ENCODE data around the gene CCDC60. TPM values are rescaled to one million over a fixed set of nuclear protein-coding genes. Genes with fewer than 3 reads are reported as not detected.

CCDC60 gene
- total and polyA plus RNA-seq, 5 experiments from 2014 or later, result not detected

DNA sequence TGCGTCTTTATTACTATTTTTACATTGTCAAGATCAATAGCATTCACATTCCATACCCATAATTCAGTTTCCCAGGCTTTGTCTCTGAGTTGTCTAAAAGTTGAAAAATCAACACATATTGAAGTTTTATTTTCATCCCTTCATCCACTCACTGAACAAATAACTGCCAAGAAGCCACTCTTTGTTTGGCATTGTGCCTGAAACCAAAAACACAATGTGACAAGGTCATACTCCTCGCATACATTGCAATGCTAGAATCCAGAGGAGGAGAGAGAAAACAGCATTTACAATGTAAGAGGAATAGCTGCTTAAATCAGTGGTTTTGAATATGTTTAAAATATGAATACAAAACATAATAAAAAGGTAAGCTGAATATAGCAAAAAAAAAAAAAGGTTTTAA lies 71.8 kb downstream of the CCDC60 start:
- H3K4me1 Mint-ChIP-seq, result no peaks in the 10 kb centered on the region
- POLR2A ChIA-PET, result no interaction called here
- H3K4me3 Mint-ChIP-seq, result no peak overlapping the region
- DNase-seq (no peak), ATAC-seq (no peak)
- H3K27ac Mint-ChIP-seq, result no peak overlapping the region
- peaks cover 8 to 35% (median 14%) of the 10 kb centered on the region in 5 donors for H3K27me3 Mint-ChIP-seq
- H3K9me3 Mint-ChIP-seq, result peaks cover 0 to 3% (median 0%) of the 10 kb centered on the region in 9 donors
- no peaks in the 10 kb centered on the region for H3K36me3 Mint-ChIP-seq

DNA sequence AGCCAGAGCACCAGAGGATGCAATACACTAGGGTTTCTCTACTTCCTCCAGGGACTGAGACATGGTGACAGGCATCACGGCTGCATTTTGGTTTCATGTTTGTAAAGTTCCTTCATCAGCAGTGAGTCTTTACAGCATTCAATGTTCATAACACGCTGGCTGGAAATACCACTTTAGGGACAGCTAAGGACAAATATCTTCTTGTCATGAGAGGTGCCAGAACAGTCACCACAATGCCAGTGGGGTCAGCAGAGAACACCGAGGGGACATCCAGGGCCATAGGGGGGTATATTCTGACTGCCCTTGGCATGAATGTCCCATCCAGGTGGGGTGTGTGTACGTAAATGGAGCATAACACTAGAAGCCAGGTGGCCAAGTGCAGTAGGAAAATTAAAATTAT lies 72.3 kb downstream of the CCDC60 start:
- peak overlapping the region in 1 of 10 donors; percentile 6 for H3K27ac Mint-ChIP-seq
- ATAC-seq, result no peak
- POLR2A ChIA-PET, result no interaction called here
- H3K4me1 Mint-ChIP-seq, result no peaks in the 10 kb centered on the region
- H3K4me3 Mint-ChIP-seq, result no peak overlapping the region
- H3K9me3 Mint-ChIP-seq, result peaks cover 0 to 5% (median 0%) of the 10 kb centered on the region in 9 donors
- H3K36me3 Mint-ChIP-seq, result no peaks in the 10 kb centered on the region
- peaks cover 8 to 36% (median 14%) of the 10 kb centered on the region in 5 donors for H3K27me3 Mint-ChIP-seq
- no peak for DNase-seq

DNA sequence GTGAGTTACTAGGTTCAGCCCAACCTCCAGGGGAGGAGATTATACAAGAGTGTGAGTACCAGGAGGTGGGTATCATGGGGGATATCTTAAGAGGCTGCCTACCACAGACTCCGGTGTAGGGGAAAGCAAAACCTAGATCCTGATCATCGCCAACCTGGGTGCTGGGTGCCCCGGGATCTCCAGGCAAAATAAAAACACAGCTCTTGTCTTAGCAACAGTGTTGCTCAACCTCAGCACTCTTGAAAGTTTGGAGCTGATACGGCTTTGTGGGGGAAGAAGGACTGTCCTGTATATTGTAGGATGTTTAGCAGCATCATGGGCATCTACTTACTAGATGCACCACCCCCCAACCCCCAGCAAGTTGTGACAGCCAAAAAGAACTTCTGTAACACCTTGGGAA lies 74.5 kb downstream of the CCDC60 start:
- DNase-seq (no peak), ATAC-seq (no peak)
- H3K9me3 Mint-ChIP-seq, result peaks cover 0 to 7% (median 0%) of the 10 kb centered on the region in 9 donors
- peaks cover 0 to 7% (median 0%) of the 10 kb centered on the region in 4 donors for H3K4me1 Mint-ChIP-seq
- POLR2A ChIA-PET, result no interaction called here
- no peak overlapping the region for H3K27ac Mint-ChIP-seq
- peaks cover 11 to 51% (median 16%) of the 10 kb centered on the region in 5 donors for H3K27me3 Mint-ChIP-seq
- no peaks in the 10 kb centered on the region for H3K36me3 Mint-ChIP-seq
- no peak overlapping the region for H3K4me3 Mint-ChIP-seq

DNA sequence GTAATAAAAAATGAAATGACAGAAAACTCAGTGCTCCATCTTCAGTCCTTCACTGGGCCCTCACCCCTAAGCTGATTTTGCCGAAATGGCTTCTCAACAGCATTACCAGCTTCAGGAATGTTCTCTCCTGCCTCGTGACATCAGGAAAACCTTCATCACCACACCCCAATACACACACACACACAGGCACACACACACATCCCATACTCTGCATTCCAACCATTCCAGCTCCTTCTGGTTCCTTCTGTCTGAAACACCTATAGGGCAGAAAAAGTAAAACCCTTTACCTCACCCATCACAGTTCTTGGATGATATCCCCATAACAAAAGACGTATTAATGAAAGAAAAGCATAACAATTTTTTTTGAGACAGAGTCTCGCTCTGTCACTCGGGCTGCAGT lies 75.9 kb downstream of the CCDC60 start:
- DNase-seq (no peak), ATAC-seq (no peak)
- Mint-ChIP-seq H3K27ac (no peak overlapping the region), H3K36me3 (no peaks in the 10 kb centered on the region), H3K4me3 (no peak overlapping the region), H3K4me1 (peaks cover 0 to 7% (median 0%) of the 10 kb centered on the region in 4 donors), H3K27me3 (peaks cover 11 to 54% (median 20%) of the 10 kb centered on the region in 5 donors), H3K9me3 (peaks cover 0 to 4% (median 0%) of the 10 kb centered on the region in 9 donors)
- POLR2A ChIA-PET, result no interaction called here

DNA sequence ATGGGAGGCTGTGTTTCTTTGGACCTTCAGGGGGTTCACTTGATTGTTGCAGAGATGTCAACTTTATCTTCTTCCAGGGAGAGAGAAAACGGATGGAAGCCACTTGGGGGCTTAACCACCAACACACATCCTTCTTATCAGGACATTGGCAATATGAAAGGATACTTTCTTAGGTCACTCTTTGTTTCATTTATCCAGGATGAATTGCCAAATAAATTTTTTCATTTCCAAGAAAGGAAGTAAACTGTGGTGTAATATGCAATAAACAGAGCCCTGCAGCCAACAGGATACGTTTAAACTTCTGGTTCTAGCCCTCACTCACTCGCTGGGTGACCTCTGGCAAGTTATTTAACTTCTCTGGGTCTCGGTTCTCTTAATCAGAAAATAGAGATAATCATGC lies 77.8 kb downstream of the CCDC60 start:
- DNase-seq, result no peak
- H3K4me3 Mint-ChIP-seq, result no peak overlapping the region
- POLR2A ChIA-PET, result no interaction called here
- no peaks in the 10 kb centered on the region for H3K36me3 Mint-ChIP-seq
- H3K9me3 Mint-ChIP-seq, result peaks cover 0 to 4% (median 0%) of the 10 kb centered on the region in 9 donors
- peaks cover 6 to 59% (median 18%) of the 10 kb centered on the region in 5 donors for H3K27me3 Mint-ChIP-seq
- ATAC-seq, result no peak
- no peak overlapping the region for H3K27ac Mint-ChIP-seq
- H3K4me1 Mint-ChIP-seq, result peaks cover 0 to 7% (median 0%) of the 10 kb centered on the region in 4 donors

DNA sequence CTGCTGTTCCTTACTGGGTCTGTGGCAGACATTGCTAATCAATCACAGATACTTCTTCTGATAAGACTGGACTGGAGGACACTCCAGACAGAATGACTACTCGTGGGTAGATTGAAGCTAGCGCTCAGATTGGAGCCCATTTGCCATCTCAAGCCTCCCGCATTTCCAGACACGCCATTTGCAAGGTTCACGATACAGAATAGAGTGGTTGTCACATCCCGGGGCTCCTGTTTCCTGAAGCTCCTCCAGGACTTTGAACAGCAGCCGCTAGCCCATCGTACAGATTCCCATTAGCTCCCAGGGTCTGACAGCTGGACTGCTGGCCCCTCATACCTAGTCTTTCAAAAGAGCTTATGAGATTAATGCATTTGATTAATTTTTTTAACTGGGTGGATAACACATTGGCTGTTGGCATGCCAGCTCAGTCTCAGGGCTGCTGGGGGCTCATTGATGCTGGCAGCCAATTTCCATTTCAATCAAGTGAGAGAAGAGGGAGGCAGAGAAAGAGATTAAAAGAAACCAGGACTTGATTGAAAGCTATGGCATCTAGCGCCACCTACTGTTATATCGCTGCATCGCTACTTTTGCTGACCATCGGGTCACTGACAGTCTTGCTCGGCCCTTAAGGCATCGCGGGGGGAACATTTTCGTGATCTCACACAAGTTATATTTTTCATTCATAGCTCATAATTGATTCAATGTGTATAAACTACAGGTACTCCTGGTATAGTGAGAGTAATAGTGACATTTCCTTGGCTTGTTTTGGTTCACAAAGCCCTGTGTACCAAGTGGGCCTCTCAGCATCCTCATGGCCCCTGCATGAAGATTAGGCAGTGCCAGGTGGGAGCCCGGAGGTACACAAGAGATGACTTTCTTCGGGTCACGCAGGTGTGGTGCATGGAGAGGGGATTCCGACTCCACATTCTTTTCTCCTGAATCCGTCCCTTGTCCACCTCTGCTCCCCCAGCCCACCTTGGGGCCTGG lies 78.6 kb downstream of the CCDC60 start:
- POLR2A ChIA-PET, result no interaction called here
- Mint-ChIP-seq H3K4me1 (peaks cover 0 to 7% (median 0%) of the 10 kb centered on the region in 4 donors), H3K9me3 (peaks cover 0 to 4% (median 0%) of the 10 kb centered on the region in 9 donors), H3K27ac (no peak overlapping the region), H3K36me3 (no peaks in the 10 kb centered on the region), H3K4me3 (no peak overlapping the region), H3K27me3 (peaks cover 8 to 63% (median 18%) of the 10 kb centered on the region in 5 donors)
- no peak for DNase-seq
- ATAC-seq, result no peak

DNA sequence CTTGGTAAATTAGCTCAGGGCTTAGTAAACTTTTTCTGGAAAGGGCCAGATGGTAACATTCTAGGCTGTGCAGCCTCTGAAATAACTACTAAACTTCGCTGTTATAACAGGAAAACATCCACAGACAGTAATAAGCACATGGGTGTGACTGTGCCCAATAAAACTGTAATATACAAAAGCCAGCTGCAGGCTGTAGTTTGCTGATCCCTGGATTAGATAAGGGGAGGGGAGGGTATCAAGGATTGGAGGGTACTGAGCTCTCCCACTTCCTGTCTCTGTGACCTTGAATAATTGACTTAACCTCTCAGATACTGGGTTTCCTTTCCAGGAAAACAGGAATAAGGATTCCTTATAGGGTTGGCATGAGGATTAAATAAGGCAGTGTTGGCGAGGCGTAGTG lies 81.2 kb downstream of the CCDC60 start:
- ATAC-seq (no peak), DNase-seq (no peak)
- peaks cover 0 to 7% (median 0%) of the 10 kb centered on the region in 4 donors for H3K4me1 Mint-ChIP-seq
- peaks cover 9 to 73% (median 22%) of the 10 kb centered on the region in 5 donors for H3K27me3 Mint-ChIP-seq
- no peak overlapping the region for H3K27ac Mint-ChIP-seq
- POLR2A ChIA-PET, result no interaction called here
- peaks cover 0 to 9% (median 0%) of the 10 kb centered on the region in 9 donors for H3K9me3 Mint-ChIP-seq
- H3K4me3 Mint-ChIP-seq, result no peak overlapping the region
- H3K36me3 Mint-ChIP-seq, result no peaks in the 10 kb centered on the region

DNA sequence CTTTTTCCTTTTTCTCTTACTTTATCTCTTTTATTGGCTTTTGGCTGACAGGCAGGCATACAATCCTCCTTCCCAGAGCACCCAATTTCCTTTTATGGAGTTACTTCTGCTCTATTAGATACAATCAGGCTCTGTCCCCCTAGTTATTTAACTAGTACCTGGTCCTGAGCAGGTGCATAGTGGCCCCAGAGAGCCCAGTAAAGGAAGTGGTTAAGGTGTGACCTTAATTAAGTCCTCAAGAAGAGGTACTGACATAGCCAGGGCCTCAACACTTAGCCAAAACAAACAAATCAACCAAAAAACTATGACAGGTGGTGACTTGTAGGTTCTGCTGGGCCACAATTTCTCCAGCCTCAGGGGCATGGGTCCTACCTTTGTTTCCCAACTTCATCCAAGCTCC lies 82.9 kb downstream of the CCDC60 start:
- no peak for DNase-seq
- POLR2A ChIA-PET, result no interaction called here
- peaks cover 8 to 74% (median 30%) of the 10 kb centered on the region in 5 donors for H3K27me3 Mint-ChIP-seq
- H3K36me3 Mint-ChIP-seq, result no peaks in the 10 kb centered on the region
- ATAC-seq, result no peak
- no peak overlapping the region for H3K4me3 Mint-ChIP-seq
- peaks cover 0 to 7% (median 0%) of the 10 kb centered on the region in 4 donors for H3K4me1 Mint-ChIP-seq
- H3K9me3 Mint-ChIP-seq, result peaks cover 0 to 9% (median 0%) of the 10 kb centered on the region in 9 donors
- no peak overlapping the region for H3K27ac Mint-ChIP-seq

DNA sequence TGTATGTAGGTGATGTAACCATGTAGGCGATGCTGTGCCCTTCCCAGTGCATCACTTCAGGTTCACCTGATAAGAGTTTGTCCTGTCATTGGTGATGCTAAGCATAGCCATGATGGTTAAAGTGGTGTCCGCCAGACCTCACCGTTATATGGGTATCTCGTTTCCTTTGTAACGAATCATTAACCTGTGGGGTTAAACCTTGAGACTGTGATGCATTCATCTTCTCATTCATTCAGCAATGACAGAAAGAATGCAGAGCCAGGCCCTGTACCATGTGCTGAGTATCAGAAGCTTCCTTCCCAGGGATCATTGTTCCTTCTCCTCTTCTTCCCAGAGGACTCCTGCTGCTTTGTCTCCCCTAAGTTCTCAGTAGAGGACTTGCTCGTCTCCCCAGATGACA lies 84.9 kb downstream of the CCDC60 start:
- H3K9me3 Mint-ChIP-seq, result peaks cover 0 to 14% (median 0%) of the 10 kb centered on the region in 9 donors
- peaks cover 11 to 73% (median 34%) of the 10 kb centered on the region in 5 donors for H3K27me3 Mint-ChIP-seq
- DNase-seq (no peak), ATAC-seq (no peak)
- H3K4me3 Mint-ChIP-seq, result no peak overlapping the region
- peaks cover 0 to 2% (median 0%) of the 10 kb centered on the region in 3 donors for H3K36me3 Mint-ChIP-seq
- no peaks in the 10 kb centered on the region for H3K4me1 Mint-ChIP-seq
- POLR2A ChIA-PET, result no interaction called here
- H3K27ac Mint-ChIP-seq, result no peak overlapping the region

DNA sequence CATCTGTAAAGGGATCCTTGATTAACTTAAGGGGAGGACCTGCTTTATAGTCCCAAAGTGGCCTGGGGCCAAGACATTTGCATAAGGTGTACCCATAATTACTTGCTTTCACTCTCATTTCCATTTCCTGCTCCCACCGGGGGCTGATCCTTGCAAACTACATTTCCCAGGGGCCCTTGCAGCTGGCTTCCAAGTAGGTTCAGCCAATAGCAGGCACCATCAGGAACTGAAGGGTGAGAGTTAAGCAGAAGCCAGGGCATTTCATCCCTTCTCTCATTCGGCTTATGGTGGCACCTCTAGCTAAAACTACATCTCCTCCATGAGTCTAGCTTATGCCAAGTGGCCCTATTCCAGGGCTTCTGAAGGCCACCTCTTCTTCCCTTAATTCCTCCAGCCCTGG lies 88.8 kb downstream of the CCDC60 start:
- POLR2A ChIA-PET, result no interaction called here

DNA sequence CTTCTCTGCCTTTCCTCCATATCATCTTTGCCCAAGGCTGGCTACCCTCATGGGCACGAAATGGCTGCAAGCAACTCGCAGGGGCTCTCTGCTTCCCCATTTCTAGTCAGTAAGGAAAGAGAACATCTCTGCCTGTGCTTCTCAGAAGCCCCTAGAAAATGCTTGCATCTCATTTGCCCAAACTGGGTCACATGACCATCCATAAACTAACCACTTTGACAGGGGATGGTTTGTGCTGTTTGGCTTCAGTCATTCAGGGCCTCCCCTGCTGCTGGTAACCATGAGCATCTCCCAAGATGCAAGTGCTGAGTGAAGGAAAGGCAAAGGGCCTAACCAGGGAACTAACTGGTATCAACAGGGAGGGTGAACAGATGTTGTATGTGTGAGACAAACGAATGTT lies 91.1 kb downstream of the CCDC60 start:
- peaks cover 0 to 13% (median 7%) of the 10 kb centered on the region in 9 donors for H3K9me3 Mint-ChIP-seq
- peaks cover 0 to 2% (median 0%) of the 10 kb centered on the region in 3 donors for H3K36me3 Mint-ChIP-seq
- ATAC-seq, result no peak
- H3K27ac Mint-ChIP-seq, result no peak overlapping the region
- no peak for DNase-seq
- no peak overlapping the region for H3K4me3 Mint-ChIP-seq
- H3K4me1 Mint-ChIP-seq, result no peaks in the 10 kb centered on the region
- peaks cover 3 to 29% (median 20%) of the 10 kb centered on the region in 5 donors for H3K27me3 Mint-ChIP-seq
- POLR2A ChIA-PET, result no interaction called here

More for the DNA sequence above, 88.8 kb downstream of the CCDC60 start:
- ATAC-seq (no peak), DNase-seq (no peak)
- Mint-ChIP-seq H3K36me3 (peaks cover 0 to 2% (median 0%) of the 10 kb centered on the region in 3 donors), H3K9me3 (peaks cover 0 to 14% (median 2%) of the 10 kb centered on the region in 9 donors), H3K4me1 (no peaks in the 10 kb centered on the region), H3K4me3 (no peak overlapping the region), H3K27ac (no peak overlapping the region), H3K27me3 (peaks cover 8 to 43% (median 26%) of the 10 kb centered on the region in 5 donors)

DNA sequence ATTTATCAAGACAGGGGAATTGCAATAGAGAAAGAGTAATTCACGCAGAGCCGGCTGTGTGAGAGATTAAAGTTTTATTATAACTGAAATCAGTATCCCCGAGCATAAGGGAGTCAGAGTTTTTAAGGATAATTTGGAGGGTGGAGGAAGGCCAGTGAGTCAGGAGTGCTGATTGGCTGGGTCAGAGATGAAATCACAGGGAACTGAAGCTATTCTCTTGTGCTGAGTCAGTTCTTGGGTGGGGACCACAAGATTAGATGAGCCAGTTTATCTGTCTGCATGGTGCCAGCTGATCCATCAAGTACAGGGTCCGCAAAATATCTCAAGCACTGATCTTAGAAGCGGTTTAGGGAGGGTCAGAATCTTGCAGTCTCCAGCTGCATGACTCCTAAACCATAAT lies 96.6 kb downstream of the CCDC60 start:
- Mint-ChIP-seq H3K36me3 (no peaks in the 10 kb centered on the region), H3K27me3 (peaks cover 2 to 25% (median 6%) of the 10 kb centered on the region in 5 donors), H3K27ac (no peak overlapping the region), H3K4me3 (no peak overlapping the region), H3K4me1 (no peaks in the 10 kb centered on the region), H3K9me3 (peaks cover under 1 to 18% (median 10%) of the 10 kb centered on the region in 9 donors)
- no peak for DNase-seq
- ATAC-seq, result no peak
- POLR2A ChIA-PET, result no interaction called here

DNA sequence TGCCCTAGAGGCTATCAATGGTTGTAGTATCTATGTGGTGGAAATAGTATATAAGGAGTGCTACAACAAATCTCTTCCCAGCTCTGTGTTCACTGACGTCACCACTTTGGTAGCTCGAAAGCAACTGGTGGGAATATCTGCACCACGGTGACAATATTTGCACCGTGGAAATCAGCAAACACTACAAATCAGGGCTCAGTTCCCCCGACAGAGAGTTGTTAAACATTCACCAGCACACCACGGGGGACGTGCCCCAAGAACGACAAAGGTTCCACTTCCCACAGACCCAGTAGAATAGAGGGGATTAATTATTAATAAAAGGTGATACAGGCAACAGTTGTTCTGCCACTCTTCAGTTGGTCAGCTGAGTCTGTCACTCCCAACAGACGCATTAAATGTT lies 98.4 kb downstream of the CCDC60 start:
- Mint-ChIP-seq H3K27me3 (peaks cover 3 to 30% (median 9%) of the 10 kb centered on the region in 5 donors), H3K36me3 (no peaks in the 10 kb centered on the region), H3K9me3 (peaks cover 1 to 18% (median 10%) of the 10 kb centered on the region in 9 donors), H3K4me3 (no peak overlapping the region), H3K27ac (no peak overlapping the region), H3K4me1 (no peaks in the 10 kb centered on the region)
- POLR2A ChIA-PET, result no interaction called here
- no peak for ATAC-seq
- DNase-seq, result no peak

Data from naive thymus-derived CD8-positive, alpha-beta T cell (primary cell).